ENCODE results near the gene EPAS1. TPM values are rescaled to one million over a fixed set of nuclear protein-coding genes. Genes with fewer than 3 reads are reported as not detected.
A peak's percentile ranks its signal among the peaks of the same experiment; 100 is the strongest.

The EPAS1 gene
- total and polyA plus RNA-seq, 2 of the 13 experiments (the other 11 are each of a cell fraction or from before 2014, with no cell fraction given): 47.1 to 182 TPM

DNA sequence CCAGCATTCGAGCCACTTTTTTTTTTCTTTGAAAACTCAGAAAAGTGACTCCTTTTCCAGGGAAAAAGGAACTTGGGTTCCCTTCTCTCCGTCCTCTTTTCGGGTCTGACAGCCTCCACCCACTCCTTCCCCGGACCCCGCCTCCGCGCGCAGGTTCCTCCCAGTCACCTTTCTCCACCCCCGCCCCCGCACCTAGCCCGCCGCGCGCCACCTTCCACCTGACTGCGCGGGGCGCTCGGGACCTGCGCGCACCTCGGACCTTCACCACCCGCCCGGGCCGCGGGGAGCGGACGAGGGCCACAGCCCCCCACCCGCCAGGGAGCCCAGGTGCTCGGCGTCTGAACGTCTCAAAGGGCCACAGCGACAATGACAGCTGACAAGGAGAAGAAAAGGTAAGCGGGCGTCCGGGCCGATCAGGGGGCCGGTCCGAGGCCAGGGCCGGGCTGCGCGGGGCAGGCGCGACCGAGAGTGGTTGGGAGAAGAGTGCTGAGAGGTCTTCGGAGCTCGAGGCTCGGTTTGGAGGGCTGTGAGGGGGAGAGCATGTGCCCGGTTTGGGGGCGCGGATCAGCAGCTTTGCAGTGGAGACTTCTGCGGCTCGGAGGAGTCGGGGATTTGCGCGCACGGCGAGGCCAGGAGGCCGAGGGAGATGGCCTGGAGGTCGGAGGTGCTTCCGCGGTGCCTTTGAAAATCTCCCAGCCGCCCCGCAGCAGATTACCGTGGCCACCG, 502 bp downstream of the EPAS1 start (continued):
- TF ChIP-seq, protein P1, sequence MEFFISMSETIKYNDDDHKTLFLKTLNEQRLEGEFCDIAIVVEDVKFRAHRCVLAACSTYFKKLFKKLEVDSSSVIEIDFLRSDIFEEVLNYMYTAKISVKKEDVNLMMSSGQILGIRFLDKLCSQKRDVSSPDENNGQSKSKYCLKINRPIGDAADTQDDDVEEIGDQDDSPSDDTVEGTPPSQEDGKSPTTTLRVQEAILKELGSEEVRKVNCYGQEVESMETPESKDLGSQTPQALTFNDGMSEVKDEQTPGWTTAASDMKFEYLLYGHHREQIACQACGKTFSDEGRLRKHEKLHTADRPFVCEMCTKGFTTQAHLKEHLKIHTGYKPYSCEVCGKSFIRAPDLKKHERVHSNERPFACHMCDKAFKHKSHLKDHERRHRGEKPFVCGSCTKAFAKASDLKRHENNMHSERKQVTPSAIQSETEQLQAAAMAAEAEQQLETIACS (CRISPR knock-in tag; IDR thresholded peaks at IDR 0.05): peak; percentile 66; the same call in 1 of the 2 replicates
- TF ChIP-seq ZFP37 (CRISPR knock-in tag; IDR thresholded peaks at IDR 0.05; ENCODE audit: borderline replicate concordance) (0 out of 2 replicates have a peak, but pooled peaks have one; percentile 6), ZNF329 (CRISPR knock-in tag; IDR thresholded peaks at IDR 0.05; ENCODE audit: low read depth) (0 out of 2 replicates have a peak, but pooled peaks have one; percentile 70), ATF7 (IDR thresholded peaks at IDR 0.05) (no peak), ATF7 (CRISPR knock-in tag; IDR thresholded peaks at IDR 0.05) (0 out of 2 replicates have a peak, but pooled peaks have one; percentile 32), YY1 (IDR thresholded peaks at IDR 0.05; ENCODE audit: insufficient read depth, insufficient replicate concordance, low read depth, low read length) (peak; percentile 37), ZBTB7B (CRISPR knock-in tag; IDR thresholded peaks at IDR 0.05) (peak; percentile 34), SP1 (IDR thresholded peaks at IDR 0.05) (no peak), SP1 (CRISPR knock-in tag; IDR thresholded peaks at IDR 0.05) (0 out of 2 replicates have a peak, but pooled peaks have one; percentile 3), ZNF557 (CRISPR knock-in tag; IDR thresholded peaks at IDR 0.05) (peak; percentile 81), ZNF644 (CRISPR knock-in tag; IDR thresholded peaks at IDR 0.05; ENCODE audit: low read depth) (no peak), ZNF160 (CRISPR knock-in tag; IDR thresholded peaks at IDR 0.05) (0 out of 2 replicates have a peak, but pooled peaks have one; percentile 47), ZNF562 (CRISPR knock-in tag; IDR thresholded peaks at IDR 0.05; ENCODE audit: borderline replicate concordance) (no peak), ZNF3 (CRISPR knock-in tag; IDR thresholded peaks at IDR 0.05) (no peak), MTA1 (CRISPR knock-in tag; IDR thresholded peaks at IDR 0.05; ENCODE audit: borderline replicate concordance) (peak; percentile 86; the same call in 1 of the 2 replicates), EHMT2 (IDR thresholded peaks at IDR 0.05; ENCODE audit: borderline replicate concordance, low read depth, low read length) (no peak), ZBTB7A (CRISPR knock-in tag; IDR thresholded peaks at IDR 0.05) (0 out of 2 replicates have a peak, but pooled peaks have one; percentile 66), ZNF788 (CRISPR knock-in tag; IDR thresholded peaks at IDR 0.05; ENCODE audit: borderline replicate concordance) (peak; percentile 87; the same call in 1 of the 2 replicates), HMG20A (CRISPR knock-in tag; IDR thresholded peaks at IDR 0.05; ENCODE audit: borderline replicate concordance) (no peak), SAFB2 (CRISPR knock-in tag; IDR thresholded peaks at IDR 0.05; ENCODE audit: borderline replicate concordance, low read depth) (peak; percentile 77; the same call in 1 of the 2 replicates), ZNF256 (CRISPR knock-in tag; conservative IDR thresholded peaks at IDR 0.05) (no peak; the same call in 1 of the 2 replicates), KDM5B (CRISPR knock-in tag; IDR thresholded peaks at IDR 0.05; ENCODE audit: borderline replicate concordance) (no peak; the same call in 1 of the 2 replicates), KMT2B (CRISPR knock-in tag; IDR thresholded peaks at IDR 0.05) (no peak; the same call in 1 of the 2 replicates), ZNF619 (CRISPR knock-in tag; IDR thresholded peaks at IDR 0.05) (peak; percentile 92; the same call in 1 of the 2 replicates), SP5 (CRISPR knock-in tag; IDR thresholded peaks at IDR 0.05; ENCODE audit: borderline replicate concordance, low read depth) (0 out of 2 replicates have a peak, but pooled peaks have one; percentile 45), NFE2 (CRISPR knock-in tag; IDR thresholded peaks at IDR 0.05) (no peak)
- TF ChIP-seq, protein P2, sequence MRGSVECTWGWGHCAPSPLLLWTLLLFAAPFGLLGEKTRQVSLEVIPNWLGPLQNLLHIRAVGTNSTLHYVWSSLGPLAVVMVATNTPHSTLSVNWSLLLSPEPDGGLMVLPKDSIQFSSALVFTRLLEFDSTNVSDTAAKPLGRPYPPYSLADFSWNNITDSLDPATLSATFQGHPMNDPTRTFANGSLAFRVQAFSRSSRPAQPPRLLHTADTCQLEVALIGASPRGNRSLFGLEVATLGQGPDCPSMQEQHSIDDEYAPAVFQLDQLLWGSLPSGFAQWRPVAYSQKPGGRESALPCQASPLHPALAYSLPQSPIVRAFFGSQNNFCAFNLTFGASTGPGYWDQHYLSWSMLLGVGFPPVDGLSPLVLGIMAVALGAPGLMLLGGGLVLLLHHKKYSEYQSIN (CRISPR knock-in tag; IDR thresholded peaks at IDR 0.05; ENCODE audit: borderline replicate concordance): no peak
- TF ChIP-seq, protein P3, sequence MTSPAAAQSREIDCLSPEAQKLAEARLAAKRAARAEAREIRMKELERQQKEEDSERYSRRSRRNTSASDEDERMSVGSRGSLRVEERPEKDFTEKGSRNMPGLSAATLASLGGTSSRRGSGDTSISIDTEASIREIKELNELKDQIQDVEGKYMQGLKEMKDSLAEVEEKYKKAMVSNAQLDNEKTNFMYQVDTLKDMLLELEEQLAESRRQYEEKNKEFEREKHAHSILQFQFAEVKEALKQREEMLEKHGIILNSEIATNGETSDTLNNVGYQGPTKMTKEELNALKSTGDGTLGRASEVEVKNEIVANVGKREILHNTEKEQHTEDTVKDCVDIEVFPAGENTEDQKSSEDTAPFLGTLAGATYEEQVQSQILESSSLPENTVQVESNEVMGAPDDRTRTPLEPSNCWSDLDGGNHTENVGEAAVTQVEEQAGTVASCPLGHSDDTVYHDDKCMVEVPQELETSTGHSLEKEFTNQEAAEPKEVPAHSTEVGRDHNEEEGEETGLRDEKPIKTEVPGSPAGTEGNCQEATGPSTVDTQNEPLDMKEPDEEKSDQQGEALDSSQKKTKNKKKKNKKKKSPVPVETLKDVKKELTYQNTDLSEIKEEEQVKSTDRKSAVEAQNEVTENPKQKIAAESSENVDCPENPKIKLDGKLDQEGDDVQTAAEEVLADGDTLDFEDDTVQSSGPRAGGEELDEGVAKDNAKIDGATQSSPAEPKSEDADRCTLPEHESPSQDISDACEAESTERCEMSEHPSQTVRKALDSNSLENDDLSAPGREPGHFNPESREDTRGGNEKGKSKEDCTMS (CRISPR knock-in tag; conservative IDR thresholded peaks at IDR 0.05): no peak
